Mucosa of descending colon (tissue), 3 donors: ENCODE measurements around the gene PRAMEF1. TPM values are rescaled to one million over a fixed set of nuclear protein-coding genes. Genes with fewer than 3 reads are reported as not detected.

ENCODE experiments used
- ATAC-seq: fragments of 200-7000 bp; cut with Tn5 transposase; one replicate; pipeline ENCODE4 v1.9.1; 2020; ENCODE audit warnings: mild to moderate bottlenecking, moderate library complexity
- DNase-seq, 3 donors: peaks; one replicate each; pipeline ENCODE4 v3.0.0-alpha.2; 2020
- H3K36me3 ChIP-seq: fragments of 200-600 bp; one replicate; pipeline ENCODE4 v1.8.0; 2021; ENCODE audit warnings: low read depth, mild to moderate bottlenecking
- H3K4me1 ChIP-seq: fragments of 200-600 bp; one replicate; pipeline ENCODE4 v1.8.0; 2021; ENCODE audit warnings: low read depth, mild to moderate bottlenecking
- H3K4me3 ChIP-seq: fragments of 200-600 bp; one replicate; pipeline ENCODE4 v1.8.0; 2021; ENCODE audit warnings: mild to moderate bottlenecking
- H3K9me3 ChIP-seq: fragments of 200-600 bp; one replicate; pipeline ENCODE4 v1.8.0; 2021; ENCODE audit warnings: mild to moderate bottlenecking
- CTCF ChIP-seq: fragments of 200-600 bp; IDR thresholded peaks from one replicate; pipeline ENCODE4 v1.8.0; 2022; ENCODE audit warnings: antibody characterized with exemption, mild to moderate bottlenecking
- intact Hi-C, 2 donors: fragments of 100-400 bp; cut with DNase I in 1 of 2; cut with micrococcal nuclease in 1 of 2; formaldehyde crosslinking; loops; one replicate each; pipeline versions ENCODE4 v1.11.0 to v1.11.1; 2022; cut with DNase I, micrococcal nuclease
- total RNA-seq, 3 donors: library from RNA; stranded (reverse); fragmentation: NEBNext Ultra II Directional in 2 of 3; extraction: Animal tissue kit (Norgen Biotek cat#: 25700) in 2 of 3; gene quantifications; one replicate each; pipeline versions ENCODE4 v1.2.1 to v1.2.4, GENCODE V29; 2021 to 2023
- donor health status: DM: no; HTN: no; CAD: no; lungs with moderate emphysema.
- donor health status: DM: no; HTN: no; CAD: no.
- donor health status: DM: no; HTN: yes; CAD: no.

PRAMEF1 gene
- total RNA-seq, 3 donors from 2014 or later, result not detected

- TF ChIP-seq CTCF, result no peak
- no peaks in the 10 kb centered on the region for H3K9me3 ChIP-seq
- ATAC-seq (no peak), DNase-seq (no peak)
- intact Hi-C loops, result no loop called here
- no peaks in the 10 kb centered on the region for H3K4me1 ChIP-seq
- no peaks in the 10 kb centered on the region for H3K36me3 ChIP-seq
- H3K4me3 ChIP-seq, result no peak overlapping the region
These were observed 20.6 kb upstream of the PRAMEF1 start for GRCh38 chr1:12770620-12771019.

GRCh38 chr1:12771186-12771585, 20.0 kb upstream of the PRAMEF1 start:
- no peaks in the 10 kb centered on the region for H3K4me1 ChIP-seq
- no peaks in the 10 kb centered on the region for H3K9me3 ChIP-seq
- intact Hi-C loops, result no loop called here
- no peak for ATAC-seq
- TF ChIP-seq CTCF, result no peak
- DNase-seq, result no peak
- no peaks in the 10 kb centered on the region for H3K36me3 ChIP-seq
- no peak overlapping the region for H3K4me3 ChIP-seq

DNA sequence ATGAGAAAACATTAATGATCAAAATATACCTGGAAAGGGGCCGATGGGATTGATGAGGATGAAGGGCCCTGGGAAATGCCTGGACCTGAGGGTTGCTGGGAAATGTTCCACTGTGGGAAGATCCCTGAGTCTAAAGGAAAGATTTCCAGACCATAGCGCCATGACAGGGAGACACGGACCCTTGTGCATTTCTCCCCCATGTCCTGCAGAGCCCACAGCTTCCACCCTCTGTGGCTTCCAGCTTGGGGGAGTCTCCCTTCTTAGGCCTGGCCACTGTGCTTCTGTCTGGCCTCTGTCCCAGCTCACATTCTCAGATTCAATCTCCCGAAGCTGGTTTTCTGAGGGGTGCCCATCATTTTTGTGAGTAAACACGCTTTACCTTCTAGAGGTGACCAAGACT, 18.7 kb upstream of the PRAMEF1 start:
- intact Hi-C loops, result no loop called here
- DNase-seq, result no peak
- H3K36me3 ChIP-seq, result no peaks in the 10 kb centered on the region
- TF ChIP-seq CTCF, result no peak
- H3K4me3 ChIP-seq, result no peak overlapping the region
- no peaks in the 10 kb centered on the region for H3K4me1 ChIP-seq
- ATAC-seq, result no peak
- H3K9me3 ChIP-seq, result no peaks in the 10 kb centered on the region

- no peaks in the 10 kb centered on the region for H3K9me3 ChIP-seq
These were observed 17.8 kb upstream of the PRAMEF1 start, which contains the start of gene PRAMEF12 for GRCh38 chr1:12773438-12773837. PRAMEF12 (plus strand) TSS chr1:12773738; CDS start chr1:12774868, 1,130 bp downstream.

DNA sequence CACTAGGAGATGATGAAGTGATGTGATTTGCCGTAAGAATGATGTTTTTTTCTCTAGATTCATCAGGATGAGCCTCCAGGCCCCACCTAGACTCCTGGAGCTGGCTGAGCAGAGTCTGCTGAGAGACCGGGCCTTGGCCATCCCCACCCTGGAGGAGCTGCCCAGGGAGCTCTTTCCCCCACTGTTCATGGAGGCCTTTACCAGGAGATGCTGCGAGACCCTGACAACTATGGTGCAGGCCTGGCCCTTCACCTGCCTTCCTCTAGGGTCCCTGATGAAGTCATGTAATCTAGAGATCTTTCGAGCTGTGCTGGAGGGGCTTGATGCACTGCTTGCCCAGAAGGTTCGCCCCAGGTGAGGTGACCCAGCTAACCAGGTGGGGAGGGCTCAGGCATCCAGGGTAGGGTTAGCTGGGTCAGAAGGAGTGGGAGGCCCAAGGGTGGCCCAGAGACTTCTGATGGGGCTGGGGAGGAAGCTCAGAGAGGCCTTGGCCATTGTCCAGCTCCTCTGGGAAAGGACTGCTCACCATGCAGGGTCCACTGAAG, 16.3 kb upstream of the PRAMEF1 start:
- DNase-seq (no peak), ATAC-seq (no peak)
- TF ChIP-seq CTCF, result no peak
- no peaks in the 10 kb centered on the region for H3K36me3 ChIP-seq
- no peaks in the 10 kb centered on the region for H3K9me3 ChIP-seq
- intact Hi-C loops, result no loop called here
- no peaks in the 10 kb centered on the region for H3K4me1 ChIP-seq
- H3K4me3 ChIP-seq, result no peak overlapping the region

More at GRCh38 chr1:12773438-12773837, 17.8 kb upstream of the PRAMEF1 start, which contains the start of gene PRAMEF12:
- intact Hi-C loops, result no loop called here
- H3K36me3 ChIP-seq, result no peaks in the 10 kb centered on the region
- no peak for ATAC-seq
- TF ChIP-seq CTCF, result no peak
- no peak within 1 kb of the TSS for H3K4me3 ChIP-seq
- no peak for DNase-seq
- no peaks in the 10 kb centered on the region for H3K4me1 ChIP-seq

DNA sequence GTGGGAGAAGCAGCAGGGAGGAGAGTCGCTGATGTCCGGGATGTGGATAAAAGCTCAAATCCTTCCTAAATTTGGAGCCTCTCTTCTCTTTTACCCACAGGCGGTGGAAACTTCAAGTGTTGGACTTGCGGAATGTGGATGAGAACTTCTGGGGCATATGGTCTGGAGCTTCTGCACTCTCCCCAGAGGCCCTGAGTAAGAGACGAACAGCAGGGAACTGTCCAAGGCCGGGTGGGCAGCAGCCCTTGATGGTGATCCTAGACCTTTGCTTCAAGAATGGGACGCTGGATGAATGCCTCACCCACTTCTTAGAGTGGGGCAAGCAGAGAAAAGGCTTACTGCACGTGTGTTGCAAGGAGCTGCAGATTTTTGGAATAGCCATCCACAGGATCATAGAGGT, 15.8 kb upstream of the PRAMEF1 start:
- Histone ChIP-seq H3K36me3 (no peaks in the 10 kb centered on the region), H3K4me3 (no peak overlapping the region), H3K9me3 (no peaks in the 10 kb centered on the region), H3K4me1 (no peaks in the 10 kb centered on the region)
- intact Hi-C loops, result no loop called here
- DNase-seq (no peak), ATAC-seq (no peak)
- no peak for TF ChIP-seq CTCF
